ENCODE measurements around the gene SPDYE5.
A peak's percentile ranks its signal among the peaks of the same experiment; 100 is the strongest.
"Not testable (repeated sequence)": the region's sequence is repeated elsewhere in the genome, so short reads cannot be mapped to it uniquely, and the experiment has no call there.

The SPDYE5 gene

GRCh38 chr7:75492020-75492419, at the start of gene SPDYE5:
Gene SPDYE5, plus strand, starts transcription at chr7:75492320. Its CDS starts 1,728 bp downstream, at chr7:75494048.
- not testable (repeated sequence) for DNase-seq

- DNase-seq: peak in 10 of 51 donors; percentile 2 to 38 (median 13)
Measured at GRCh38 chr7:75442465-75443111, 49.5 kb upstream of the SPDYE5 start.

GRCh38 chr7:75449946-75450345, 42.2 kb upstream of the SPDYE5 start:
- not testable (repeated sequence) for DNase-seq

GRCh38 chr7:75452494-75452955, 39.6 kb upstream of the SPDYE5 start:
- not testable (repeated sequence) for DNase-seq

GRCh38 chr7:75456403-75456802, 35.7 kb upstream of the SPDYE5 start:
- DNase-seq: not testable (repeated sequence)

- DNase-seq: not testable (repeated sequence)
Measured at GRCh38 chr7:75458034-75458433, 34.1 kb upstream of the SPDYE5 start.

- not testable (repeated sequence) for DNase-seq
Measured at GRCh38 chr7:75460541-75460940, 31.6 kb upstream of the SPDYE5 start.

GRCh38 chr7:75470166-75470565, 22.0 kb upstream of the SPDYE5 start:
- DNase-seq: not testable (repeated sequence)

GRCh38 chr7:75477457-75477856, 14.7 kb upstream of the SPDYE5 start:
- DNase-seq: not testable (repeated sequence)

- DNase-seq: not testable (repeated sequence)
Measured at GRCh38 chr7:75480313-75480712, 11.8 kb upstream of the SPDYE5 start.

- peak in 4 of 51 donors; percentile 4 to 15 (median 8) for DNase-seq
Measured at GRCh38 chr7:75485355-75485978, 6.7 kb upstream of the SPDYE5 start.

- peak; percentile 20 to 93 (median 84) for DNase-seq
Measured at GRCh38 chr7:75485979-75486643, 6.0 kb upstream of the SPDYE5 start, which contains the start of gene POM121C. Gene POM121C, minus strand, starts transcription at chr7:75486299. Its CDS starts 44,803 bp downstream, at chr7:75441496.

- not testable (repeated sequence) for DNase-seq
Measured at GRCh38 chr7:75509033-75509432, 16.9 kb downstream of the SPDYE5 start.

- not testable (repeated sequence) for DNase-seq
Measured at GRCh38 chr7:75518842-75519241, 26.7 kb downstream of the SPDYE5 start.

- DNase-seq: not testable (repeated sequence)
Measured at GRCh38 chr7:75521727-75522126, 29.6 kb downstream of the SPDYE5 start.

GRCh38 chr7:75527224-75527722, 35.2 kb downstream of the SPDYE5 start:
- DNase-seq: not testable (repeated sequence)

GRCh38 chr7:75531359-75531821, 39.3 kb downstream of the SPDYE5 start:
- DNase-seq: no peak

GRCh38 chr7:75532639-75533038, 40.5 kb downstream of the SPDYE5 start:
- DNase-seq: no peak

GRCh38 chr7:75533926-75534325, 41.8 kb downstream of the SPDYE5 start:
- no peak for DNase-seq

GRCh38 chr7:75534727-75535307, 42.7 kb downstream of the SPDYE5 start:
- peak in 1 of 51 donors; percentile 17 for DNase-seq

GRCh38 chr7:75536491-75536890, 44.4 kb downstream of the SPDYE5 start:
- no peak for DNase-seq

Data from hypothalamus (tissue), 51 donors.